Measurements from ENCODE around the gene PRM1. TPM values are rescaled to one million over a fixed set of nuclear protein-coding genes. Genes with fewer than 3 reads are reported as not detected.

Gene PRM1
- total and polyA plus RNA-seq, 4 donors = not detected

DNA sequence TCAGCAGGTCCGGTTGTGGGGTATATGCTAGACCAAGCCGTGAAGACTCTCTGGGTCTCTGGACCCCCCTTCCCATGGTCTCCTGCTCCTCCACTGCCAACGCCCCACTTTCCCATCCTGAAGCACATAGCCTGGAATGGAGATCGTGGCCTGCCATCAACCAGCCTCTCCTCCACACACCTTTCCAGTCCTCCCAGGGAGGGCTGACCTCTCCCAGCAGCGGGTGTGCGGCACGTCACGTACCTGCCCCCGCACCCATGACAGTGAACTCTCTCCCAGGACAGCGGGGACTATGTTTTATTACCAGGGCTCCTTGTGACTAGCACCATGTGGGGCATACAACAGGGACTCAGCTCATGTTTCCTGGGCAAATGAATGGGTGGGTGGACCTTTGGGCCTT is 9.5 kb downstream of the PRM1 start:
- WGBS = 96% methylated on average over 10 of the region's 10 CpGs
- Histone ChIP-seq H3K9me3 (ENCODE audit: control insufficient read depth in 4 of 4, low read length in 3 of 4) (no peaks in the 10 kb centered on the region), H3K9ac (ENCODE audit: low read depth in 1 of 2, low read length in 2 of 2) (no peak overlapping the region), H3K4me3 (ENCODE audit: low read depth in 1 of 3, low read length in 3 of 3) (no peak overlapping the region), H3K27me3 (ENCODE audit: control insufficient read depth in 4 of 4, insufficient read depth in 4 of 4, low read length in 3 of 4) (no peaks in the 10 kb centered on the region), H3K27ac (ENCODE audit: low read depth in 1 of 2, low read length in 2 of 2) (no peak overlapping the region), H3K36me3 (ENCODE audit: control insufficient read depth in 4 of 4, insufficient read depth in 3 of 4, low read depth in 1 of 4, low read length in 3 of 4) (no peaks in the 10 kb centered on the region), H3K4me1 (ENCODE audit: control insufficient read depth in 4 of 4, insufficient read depth in 4 of 4, low read length in 3 of 4) (no peaks in the 10 kb centered on the region)
- TF ChIP-seq FOXA1 (IDR thresholded peaks at IDR 0.05) (no peak), RAD21 (IDR thresholded peaks at IDR 0.05) (no peak), TAF1 (conservative IDR thresholded peaks at IDR 0.05) (no peak), SP1 (IDR thresholded peaks at IDR 0.05) (no peak), FOXA2 (IDR thresholded peaks at IDR 0.05) (no peak)
- TF ChIP-seq, protein P1, sequence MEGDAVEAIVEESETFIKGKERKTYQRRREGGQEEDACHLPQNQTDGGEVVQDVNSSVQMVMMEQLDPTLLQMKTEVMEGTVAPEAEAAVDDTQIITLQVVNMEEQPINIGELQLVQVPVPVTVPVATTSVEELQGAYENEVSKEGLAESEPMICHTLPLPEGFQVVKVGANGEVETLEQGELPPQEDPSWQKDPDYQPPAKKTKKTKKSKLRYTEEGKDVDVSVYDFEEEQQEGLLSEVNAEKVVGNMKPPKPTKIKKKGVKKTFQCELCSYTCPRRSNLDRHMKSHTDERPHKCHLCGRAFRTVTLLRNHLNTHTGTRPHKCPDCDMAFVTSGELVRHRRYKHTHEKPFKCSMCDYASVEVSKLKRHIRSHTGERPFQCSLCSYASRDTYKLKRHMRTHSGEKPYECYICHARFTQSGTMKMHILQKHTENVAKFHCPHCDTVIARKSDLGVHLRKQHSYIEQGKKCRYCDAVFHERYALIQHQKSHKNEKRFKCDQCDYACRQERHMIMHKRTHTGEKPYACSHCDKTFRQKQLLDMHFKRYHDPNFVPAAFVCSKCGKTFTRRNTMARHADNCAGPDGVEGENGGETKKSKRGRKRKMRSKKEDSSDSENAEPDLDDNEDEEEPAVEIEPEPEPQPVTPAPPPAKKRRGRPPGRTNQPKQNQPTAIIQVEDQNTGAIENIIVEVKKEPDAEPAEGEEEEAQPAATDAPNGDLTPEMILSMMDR (IDR thresholded peaks at IDR 0.05; ENCODE audit: low read depth, low read length, missing input control) = no peak
- no peak for DNase-seq (ENCODE audit: low spot score)

DNA sequence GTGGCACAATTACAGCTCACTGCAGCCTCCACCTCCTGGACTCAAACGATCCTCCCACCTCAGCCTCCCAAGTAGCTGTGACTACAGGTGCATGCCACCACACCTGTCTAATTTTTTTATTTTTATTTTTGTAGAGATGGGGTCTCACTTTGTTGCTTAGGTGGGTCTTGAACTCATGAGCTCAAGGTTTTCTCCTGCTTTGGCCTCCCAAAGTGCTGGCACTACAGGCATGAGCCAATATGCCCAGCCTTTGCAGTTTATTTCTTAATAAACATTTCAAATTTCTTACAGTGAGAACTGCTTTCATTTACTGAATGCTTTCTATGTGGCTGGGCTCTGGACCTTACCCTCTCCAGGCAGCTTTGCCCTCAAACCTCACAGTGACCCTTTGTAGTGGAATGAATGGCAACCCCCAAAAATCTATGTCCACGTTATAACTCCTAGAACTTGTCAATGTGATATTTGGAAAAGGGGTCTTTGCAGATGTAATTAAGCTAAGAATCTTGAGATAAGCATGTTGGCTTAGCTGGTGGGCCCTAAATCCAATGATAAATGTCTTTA is 10.4 kb downstream of the PRM1 start:
- H3K4me3 ChIP-seq (ENCODE audit: low read depth in 1 of 3, low read length in 3 of 3) = no peak overlapping the region
- H3K36me3 ChIP-seq (ENCODE audit: control insufficient read depth in 4 of 4, insufficient read depth in 3 of 4, low read depth in 1 of 4, low read length in 3 of 4) = no peaks in the 10 kb centered on the region
- no peak for DNase-seq (ENCODE audit: low spot score)
- TF ChIP-seq RAD21 (IDR thresholded peaks at IDR 0.05) = no peak
- no peak for TF ChIP-seq NR2F2 (IDR thresholded peaks at IDR 0.05)
- TF ChIP-seq HNF4A (conservative IDR thresholded peaks at IDR 0.05) = peak in 1 of 2 donors; percentile 21
- no peak for TF ChIP-seq HNF4G (IDR thresholded peaks at IDR 0.05)
- TF ChIP-seq, protein P2, sequence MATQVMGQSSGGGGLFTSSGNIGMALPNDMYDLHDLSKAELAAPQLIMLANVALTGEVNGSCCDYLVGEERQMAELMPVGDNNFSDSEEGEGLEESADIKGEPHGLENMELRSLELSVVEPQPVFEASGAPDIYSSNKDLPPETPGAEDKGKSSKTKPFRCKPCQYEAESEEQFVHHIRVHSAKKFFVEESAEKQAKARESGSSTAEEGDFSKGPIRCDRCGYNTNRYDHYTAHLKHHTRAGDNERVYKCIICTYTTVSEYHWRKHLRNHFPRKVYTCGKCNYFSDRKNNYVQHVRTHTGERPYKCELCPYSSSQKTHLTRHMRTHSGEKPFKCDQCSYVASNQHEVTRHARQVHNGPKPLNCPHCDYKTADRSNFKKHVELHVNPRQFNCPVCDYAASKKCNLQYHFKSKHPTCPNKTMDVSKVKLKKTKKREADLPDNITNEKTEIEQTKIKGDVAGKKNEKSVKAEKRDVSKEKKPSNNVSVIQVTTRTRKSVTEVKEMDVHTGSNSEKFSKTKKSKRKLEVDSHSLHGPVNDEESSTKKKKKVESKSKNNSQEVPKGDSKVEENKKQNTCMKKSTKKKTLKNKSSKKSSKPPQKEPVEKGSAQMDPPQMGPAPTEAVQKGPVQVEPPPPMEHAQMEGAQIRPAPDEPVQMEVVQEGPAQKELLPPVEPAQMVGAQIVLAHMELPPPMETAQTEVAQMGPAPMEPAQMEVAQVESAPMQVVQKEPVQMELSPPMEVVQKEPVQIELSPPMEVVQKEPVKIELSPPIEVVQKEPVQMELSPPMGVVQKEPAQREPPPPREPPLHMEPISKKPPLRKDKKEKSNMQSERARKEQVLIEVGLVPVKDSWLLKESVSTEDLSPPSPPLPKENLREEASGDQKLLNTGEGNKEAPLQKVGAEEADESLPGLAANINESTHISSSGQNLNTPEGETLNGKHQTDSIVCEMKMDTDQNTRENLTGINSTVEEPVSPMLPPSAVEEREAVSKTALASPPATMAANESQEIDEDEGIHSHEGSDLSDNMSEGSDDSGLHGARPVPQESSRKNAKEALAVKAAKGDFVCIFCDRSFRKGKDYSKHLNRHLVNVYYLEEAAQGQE (IDR thresholded peaks at IDR 0.05) = no peak
- TF ChIP-seq, protein P1 (IDR thresholded peaks at IDR 0.05; ENCODE audit: low read depth, low read length, missing input control) = no peak
- peak; percentile 18 for TF ChIP-seq SP1 (IDR thresholded peaks at IDR 0.05)
- no peak for TF ChIP-seq YY1 (IDR thresholded peaks at IDR 0.05)
- TF ChIP-seq TAF1 (conservative IDR thresholded peaks at IDR 0.05) = no peak
- no peak for TF ChIP-seq FOXA2 (IDR thresholded peaks at IDR 0.05)
- TF ChIP-seq, protein P3, sequence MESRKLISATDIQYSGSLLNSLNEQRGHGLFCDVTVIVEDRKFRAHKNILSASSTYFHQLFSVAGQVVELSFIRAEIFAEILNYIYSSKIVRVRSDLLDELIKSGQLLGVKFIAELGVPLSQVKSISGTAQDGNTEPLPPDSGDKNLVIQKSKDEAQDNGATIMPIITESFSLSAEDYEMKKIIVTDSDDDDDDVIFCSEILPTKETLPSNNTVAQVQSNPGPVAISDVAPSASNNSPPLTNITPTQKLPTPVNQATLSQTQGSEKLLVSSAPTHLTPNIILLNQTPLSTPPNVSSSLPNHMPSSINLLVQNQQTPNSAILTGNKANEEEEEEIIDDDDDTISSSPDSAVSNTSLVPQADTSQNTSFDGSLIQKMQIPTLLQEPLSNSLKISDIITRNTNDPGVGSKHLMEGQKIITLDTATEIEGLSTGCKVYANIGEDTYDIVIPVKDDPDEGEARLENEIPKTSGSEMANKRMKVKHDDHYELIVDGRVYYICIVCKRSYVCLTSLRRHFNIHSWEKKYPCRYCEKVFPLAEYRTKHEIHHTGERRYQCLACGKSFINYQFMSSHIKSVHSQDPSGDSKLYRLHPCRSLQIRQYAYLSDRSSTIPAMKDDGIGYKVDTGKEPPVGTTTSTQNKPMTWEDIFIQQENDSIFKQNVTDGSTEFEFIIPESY (IDR thresholded peaks at IDR 0.05) = no peak
- TF ChIP-seq GABPA (IDR thresholded peaks at IDR 0.05 in 1 of 2, conservative IDR thresholded peaks at IDR 0.05 in 1 of 2) = no peak
- TF ChIP-seq EGR1 (IDR thresholded peaks at IDR 0.05; ENCODE audit: low read depth in 2 of 2) = no peak
- TF ChIP-seq, protein P4, sequence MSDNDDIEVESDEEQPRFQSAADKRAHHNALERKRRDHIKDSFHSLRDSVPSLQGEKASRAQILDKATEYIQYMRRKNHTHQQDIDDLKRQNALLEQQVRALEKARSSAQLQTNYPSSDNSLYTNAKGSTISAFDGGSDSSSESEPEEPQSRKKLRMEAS (IDR thresholded peaks at IDR 0.05) = no peak
- H3K9me3 ChIP-seq (ENCODE audit: control insufficient read depth in 4 of 4, low read length in 3 of 4) = no peaks in the 10 kb centered on the region
- H3K27me3 ChIP-seq (ENCODE audit: control insufficient read depth in 4 of 4, insufficient read depth in 4 of 4, low read length in 3 of 4) = no peaks in the 10 kb centered on the region
- WGBS = 86% methylated on average over 2 of the region's 2 CpGs
- H3K27ac ChIP-seq (ENCODE audit: low read depth in 1 of 2, low read length in 2 of 2) = no peak overlapping the region
- H3K9ac ChIP-seq (ENCODE audit: low read depth in 1 of 2, low read length in 2 of 2) = no peak overlapping the region
- H3K4me1 ChIP-seq (ENCODE audit: control insufficient read depth in 4 of 4, insufficient read depth in 4 of 4, low read length in 3 of 4) = no peaks in the 10 kb centered on the region
